Lower leg skin (tissue), 3 donors: ENCODE data around the gene STAC.

ENCODE experiments used
- CTCF ChIP-seq, 3 donors: fragments of 450-650 bp; IDR thresholded peaks; one replicate each; pipeline ENCODE4 v1.5.1; 2016; ENCODE audit warnings: antibody characterized with exemption in 3 of 3, mild to moderate bottlenecking in 3 of 3, moderate library complexity in 2 of 3
- POLR2A ChIP-seq, 2 donors: fragments of 450-650 bp; IDR thresholded peaks; one replicate each; pipeline ENCODE4 v1.6.1; 2016 to 2017; ENCODE audit warnings: antibody characterized with exemption in 2 of 2, mild to moderate bottlenecking in 1 of 2, moderate library complexity in 1 of 2

DNA sequence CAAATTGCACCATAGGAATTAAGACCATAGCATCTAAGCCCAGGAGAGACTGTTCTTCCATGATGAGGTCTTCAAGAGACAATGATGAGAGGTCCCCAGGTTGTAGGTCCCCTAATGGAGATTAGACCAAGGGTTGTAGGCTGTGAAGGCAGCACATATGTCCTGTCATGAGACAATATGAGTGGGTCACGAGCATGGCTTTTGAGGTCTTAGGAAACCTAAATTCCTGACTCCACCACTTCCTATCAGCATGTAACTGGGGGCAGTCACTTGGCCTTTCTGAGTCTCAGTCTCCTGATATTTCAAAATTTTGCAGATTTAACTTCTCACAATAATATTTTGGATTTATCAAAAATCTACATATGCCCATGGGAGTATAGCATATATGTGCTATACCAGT lies 31.3 kb downstream of the STAC start:
- no peak for TF ChIP-seq CTCF (IDR thresholded peaks at IDR 0.05)
- no peak for TF ChIP-seq POLR2A (IDR thresholded peaks at IDR 0.05)
